ENCODE data around the gene KMT5C.

DNA sequence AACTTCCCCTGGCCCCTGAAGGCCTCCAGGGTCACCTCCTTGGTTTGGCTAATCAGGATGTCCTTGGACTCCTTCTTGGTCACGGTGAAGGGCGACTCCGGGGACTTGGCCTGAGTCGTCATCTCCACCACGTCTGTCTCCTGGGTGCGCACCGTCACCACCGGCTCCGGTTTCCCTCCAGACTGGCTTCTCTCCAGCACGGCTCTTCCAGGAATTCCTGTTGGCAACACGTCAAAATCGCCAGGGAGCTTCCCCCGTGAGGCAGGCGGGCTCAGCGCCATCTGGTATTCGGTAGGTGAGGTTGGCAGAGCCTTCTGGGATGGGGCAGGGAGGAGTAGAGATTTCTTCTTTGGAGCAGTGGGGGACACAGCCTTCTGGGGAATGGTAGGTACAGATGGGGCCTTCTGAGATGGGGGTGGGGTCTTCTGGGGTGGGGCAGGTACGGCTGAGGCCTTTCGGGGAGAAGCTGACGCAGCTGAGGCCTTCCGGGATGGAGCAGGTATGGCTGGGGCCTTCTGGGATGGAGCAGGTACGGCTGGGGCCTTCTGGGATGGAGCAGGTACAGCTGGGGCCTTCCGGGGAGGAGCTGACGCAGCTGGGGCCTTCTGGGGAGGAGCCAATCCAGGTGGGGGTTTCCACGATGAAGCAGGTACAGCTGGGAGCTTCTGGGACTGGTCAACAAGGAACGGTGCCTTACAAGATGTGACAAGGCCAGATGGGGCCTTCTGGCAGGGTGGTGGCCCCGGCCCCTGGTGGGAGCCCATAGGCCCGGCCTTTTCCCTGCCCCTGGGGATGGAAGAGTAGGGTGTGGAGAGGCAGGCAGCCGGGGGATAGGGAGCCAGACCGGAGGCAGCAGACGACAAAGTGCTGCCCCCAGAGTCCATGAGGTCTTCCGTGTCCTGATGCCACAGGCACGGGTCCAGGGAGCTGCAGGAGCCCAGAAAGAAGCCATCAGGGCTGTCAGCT is 19.6 kb downstream of the KMT5C start:
- TF ChIP-seq ZNF263 (CRISPR knock-in tag; IDR thresholded peaks at IDR 0.05; ENCODE audit: low read depth) (no peak), CBFB (CRISPR knock-in tag; IDR thresholded peaks at IDR 0.05; ENCODE audit: low read depth) (no peak)
- TF ChIP-seq, protein P1, sequence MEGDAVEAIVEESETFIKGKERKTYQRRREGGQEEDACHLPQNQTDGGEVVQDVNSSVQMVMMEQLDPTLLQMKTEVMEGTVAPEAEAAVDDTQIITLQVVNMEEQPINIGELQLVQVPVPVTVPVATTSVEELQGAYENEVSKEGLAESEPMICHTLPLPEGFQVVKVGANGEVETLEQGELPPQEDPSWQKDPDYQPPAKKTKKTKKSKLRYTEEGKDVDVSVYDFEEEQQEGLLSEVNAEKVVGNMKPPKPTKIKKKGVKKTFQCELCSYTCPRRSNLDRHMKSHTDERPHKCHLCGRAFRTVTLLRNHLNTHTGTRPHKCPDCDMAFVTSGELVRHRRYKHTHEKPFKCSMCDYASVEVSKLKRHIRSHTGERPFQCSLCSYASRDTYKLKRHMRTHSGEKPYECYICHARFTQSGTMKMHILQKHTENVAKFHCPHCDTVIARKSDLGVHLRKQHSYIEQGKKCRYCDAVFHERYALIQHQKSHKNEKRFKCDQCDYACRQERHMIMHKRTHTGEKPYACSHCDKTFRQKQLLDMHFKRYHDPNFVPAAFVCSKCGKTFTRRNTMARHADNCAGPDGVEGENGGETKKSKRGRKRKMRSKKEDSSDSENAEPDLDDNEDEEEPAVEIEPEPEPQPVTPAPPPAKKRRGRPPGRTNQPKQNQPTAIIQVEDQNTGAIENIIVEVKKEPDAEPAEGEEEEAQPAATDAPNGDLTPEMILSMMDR (IDR thresholded peaks at IDR 0.05), result no peak
- TF ChIP-seq, protein P2, sequence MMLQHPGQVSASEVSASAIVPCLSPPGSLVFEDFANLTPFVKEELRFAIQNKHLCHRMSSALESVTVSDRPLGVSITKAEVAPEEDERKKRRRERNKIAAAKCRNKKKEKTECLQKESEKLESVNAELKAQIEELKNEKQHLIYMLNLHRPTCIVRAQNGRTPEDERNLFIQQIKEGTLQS (CRISPR knock-in tag; conservative IDR thresholded peaks at IDR 0.05), result no peak
